C4-2B (cell line): Measurements from ENCODE around the gene NARF.
A peak's percentile ranks its signal among the peaks of the same experiment; 100 is the strongest.

Experiments
- H3K27ac ChIP-seq: fragments of 450-650 bp; 2 replicates; pipeline ENCODE4 v1.5.1; 2017
- ZFX ChIP-seq: fragments of 450-650 bp; IDR thresholded peaks from 2 replicates; pipeline ENCODE4 v1.6.1; 2017
- TF ChIP-seq, protein P1 (sequence below): fragments of 450-650 bp; conservative IDR thresholded peaks from 2 replicates; pipeline ENCODE4 v1.5.1; 2017; ENCODE audit warnings: mild to moderate bottlenecking

NARF gene

DNA sequence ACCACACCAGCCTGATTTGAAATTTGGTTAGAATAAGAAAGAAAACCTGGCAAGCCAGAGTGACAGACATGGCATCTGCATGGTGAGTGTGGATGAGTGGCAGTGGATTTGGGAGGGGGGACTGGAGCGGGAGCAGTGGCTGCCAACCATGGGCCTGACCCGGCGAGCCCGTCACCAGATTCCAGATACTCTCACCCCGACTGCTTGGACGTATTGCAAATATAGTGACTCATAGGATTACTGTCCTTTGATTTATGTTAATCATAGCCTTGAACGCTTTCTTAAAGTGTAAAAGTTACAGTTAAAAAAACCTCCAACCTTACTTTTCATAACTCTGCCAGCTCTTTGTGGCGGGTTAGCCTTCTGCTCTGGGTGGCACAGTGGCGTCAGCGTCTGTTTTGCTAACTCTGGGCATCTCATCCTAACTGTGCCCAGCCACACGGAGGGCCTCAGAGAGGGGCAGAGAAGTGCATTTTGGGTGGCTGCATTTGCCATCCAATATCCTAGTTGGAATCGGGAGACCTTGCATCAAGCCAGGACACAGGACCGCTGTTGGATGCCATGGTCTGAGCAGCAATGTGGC is 34.2 kb downstream of the NARF start:
- TF ChIP-seq, protein P1, sequence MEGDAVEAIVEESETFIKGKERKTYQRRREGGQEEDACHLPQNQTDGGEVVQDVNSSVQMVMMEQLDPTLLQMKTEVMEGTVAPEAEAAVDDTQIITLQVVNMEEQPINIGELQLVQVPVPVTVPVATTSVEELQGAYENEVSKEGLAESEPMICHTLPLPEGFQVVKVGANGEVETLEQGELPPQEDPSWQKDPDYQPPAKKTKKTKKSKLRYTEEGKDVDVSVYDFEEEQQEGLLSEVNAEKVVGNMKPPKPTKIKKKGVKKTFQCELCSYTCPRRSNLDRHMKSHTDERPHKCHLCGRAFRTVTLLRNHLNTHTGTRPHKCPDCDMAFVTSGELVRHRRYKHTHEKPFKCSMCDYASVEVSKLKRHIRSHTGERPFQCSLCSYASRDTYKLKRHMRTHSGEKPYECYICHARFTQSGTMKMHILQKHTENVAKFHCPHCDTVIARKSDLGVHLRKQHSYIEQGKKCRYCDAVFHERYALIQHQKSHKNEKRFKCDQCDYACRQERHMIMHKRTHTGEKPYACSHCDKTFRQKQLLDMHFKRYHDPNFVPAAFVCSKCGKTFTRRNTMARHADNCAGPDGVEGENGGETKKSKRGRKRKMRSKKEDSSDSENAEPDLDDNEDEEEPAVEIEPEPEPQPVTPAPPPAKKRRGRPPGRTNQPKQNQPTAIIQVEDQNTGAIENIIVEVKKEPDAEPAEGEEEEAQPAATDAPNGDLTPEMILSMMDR = no peak
- TF ChIP-seq ZFX = no peak
- no peak overlapping the region for H3K27ac ChIP-seq

- H3K27ac ChIP-seq = no peak overlapping the region; the same call in 1 of the 2 replicates
- TF ChIP-seq ZFX = no peak
- TF ChIP-seq, protein P1 = no peak
Observed at GRCh38 chr17:82493226-82493781, 34.8 kb downstream of the NARF start.

- H3K27ac ChIP-seq = peak overlapping the region; percentile 53
- TF ChIP-seq, protein P1 = peak; percentile 91
- TF ChIP-seq ZFX = no peak
Observed at GRCh38 chr17:82494236-82495055, 35.9 kb downstream of the NARF start.

DNA sequence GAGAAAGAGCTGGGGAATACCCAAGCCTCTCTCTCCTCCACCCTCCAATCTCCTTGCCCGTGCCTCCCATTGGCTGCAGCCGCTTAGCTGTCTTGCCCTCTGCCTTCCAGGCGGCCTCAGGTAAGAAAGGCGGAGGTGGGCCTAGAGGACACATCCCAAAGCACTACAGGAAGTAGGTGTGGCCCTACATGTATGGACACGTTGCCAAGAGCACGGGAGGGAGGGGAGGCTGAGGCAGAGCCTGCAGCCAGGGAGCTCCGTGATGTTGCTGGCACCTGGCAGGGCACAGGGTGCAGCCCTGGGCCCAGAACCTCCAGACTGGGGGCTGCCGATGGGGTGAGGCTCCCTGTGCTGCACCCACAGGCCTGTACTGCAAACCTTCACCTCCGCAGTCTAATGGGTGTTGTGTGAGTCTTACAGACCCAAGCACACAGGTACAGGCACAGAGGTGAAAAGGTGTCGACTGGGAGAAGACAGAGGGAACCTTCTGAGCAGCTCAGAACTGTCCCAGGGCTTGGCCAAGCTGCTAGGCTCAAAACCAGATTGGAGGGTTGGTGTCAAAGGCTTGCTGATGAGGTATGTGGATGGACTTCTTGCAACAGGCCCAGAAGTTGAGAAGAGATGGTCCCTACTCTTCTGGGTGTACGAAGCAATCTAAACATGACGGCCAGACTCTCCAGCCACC is 37.4 kb downstream of the NARF start:
- TF ChIP-seq, protein P1 = no peak
- TF ChIP-seq ZFX = no peak
- peak overlapping the region; percentile 74; the same call in 1 of the 2 replicates for H3K27ac ChIP-seq

DNA sequence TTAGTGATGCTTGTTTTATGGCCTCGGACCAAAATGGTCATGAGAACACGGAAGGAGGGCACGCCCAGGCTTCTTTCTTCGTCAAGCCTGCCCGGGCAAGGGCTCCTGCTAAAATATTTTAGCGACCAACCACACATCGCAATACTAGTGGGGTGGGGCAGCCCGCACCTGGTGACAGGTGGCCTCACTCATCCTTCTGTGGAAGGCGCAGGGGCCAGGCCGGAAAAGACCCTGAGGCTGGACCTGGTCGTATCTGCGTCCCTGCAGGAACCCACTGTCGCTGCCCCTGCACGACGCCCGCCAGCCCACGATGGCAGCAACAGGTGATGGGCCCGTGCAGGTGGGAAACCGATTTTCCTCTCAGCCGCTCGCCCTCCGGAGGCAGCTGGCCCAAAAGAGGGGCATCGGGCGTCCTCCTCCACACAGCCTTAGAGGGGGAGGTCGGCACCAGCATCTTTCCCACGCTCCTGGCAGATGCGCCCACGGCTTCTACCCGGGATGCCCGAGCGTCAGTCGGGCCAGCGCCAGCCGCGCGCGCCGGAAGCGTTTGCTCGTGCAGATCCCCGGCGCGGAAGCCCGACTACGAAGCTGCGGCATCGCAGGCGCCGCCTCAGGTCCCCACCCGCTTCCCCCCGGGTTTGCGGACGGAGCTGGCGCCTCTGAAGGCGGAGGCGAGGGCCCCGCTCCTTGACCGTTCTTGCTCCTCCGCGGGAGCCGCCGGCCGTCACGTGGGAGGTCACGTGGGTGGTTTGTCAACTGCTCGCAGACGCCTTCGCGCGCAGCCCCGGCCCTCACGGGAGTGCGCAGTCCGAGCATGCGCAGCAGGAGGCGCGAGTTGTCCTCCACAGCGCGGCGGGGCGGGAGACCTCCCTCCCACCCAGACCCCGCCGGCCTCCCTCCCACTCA is 38.2 kb downstream of the NARF start:
- H3K27ac ChIP-seq = peak overlapping the region; percentile 74
- TF ChIP-seq, protein P1 = no peak
- peak; percentile 36; the same call in 1 of the 2 replicates for TF ChIP-seq ZFX

DNA sequence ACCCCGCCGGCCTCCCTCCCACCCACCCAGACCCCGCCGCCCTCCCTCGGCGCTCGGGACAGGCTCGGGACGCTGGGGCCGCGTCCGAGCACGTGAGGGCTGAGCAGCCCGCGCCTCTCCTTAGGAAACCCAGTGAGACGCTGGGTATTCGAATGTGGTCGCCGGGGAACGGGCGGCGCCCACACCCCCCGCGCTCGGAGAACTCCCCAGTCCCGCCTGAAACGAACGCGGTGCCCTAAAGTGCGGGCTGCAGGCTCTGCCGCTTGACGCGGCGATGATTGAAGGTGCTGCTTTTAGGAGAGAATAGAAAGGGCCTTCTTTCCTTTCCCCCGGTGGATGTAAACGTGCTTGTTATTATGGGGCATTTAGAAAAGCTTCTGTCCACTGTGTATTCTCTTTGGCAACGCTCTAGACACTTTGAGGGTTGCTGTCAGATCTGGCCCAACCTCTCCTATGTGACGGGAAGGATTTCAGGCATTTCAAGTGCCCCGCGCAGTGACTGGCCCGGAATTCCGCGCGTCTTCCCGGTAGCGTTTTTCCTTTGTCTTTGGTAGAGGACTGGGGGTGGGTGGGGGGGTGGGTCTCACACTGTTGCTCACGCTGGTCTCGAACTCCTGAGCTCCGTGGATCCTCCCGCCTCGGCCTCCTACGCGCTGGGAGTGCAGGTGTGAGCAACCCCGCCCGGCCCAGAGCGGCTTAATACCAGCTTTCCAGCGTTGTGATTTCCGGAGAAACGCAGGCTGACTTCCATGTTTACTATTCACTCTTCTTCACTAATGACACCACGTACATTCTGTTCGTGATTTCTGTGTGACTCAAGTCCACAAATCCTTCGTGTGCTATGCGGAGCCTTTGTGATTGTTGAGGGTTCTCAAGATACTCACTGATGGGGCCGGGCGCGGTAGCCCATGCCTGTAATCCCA is 39.2 kb downstream of the NARF start:
- peak overlapping the region; percentile 74 for H3K27ac ChIP-seq
- TF ChIP-seq, protein P1 = no peak
- TF ChIP-seq ZFX = no peak
